GM23338 (cell line): Measurements from ENCODE around the gene GOSR1. TPM values are rescaled to one million over a fixed set of nuclear protein-coding genes. Genes with fewer than 3 reads are reported as not detected.

ENCODE experiments used
- ATAC-seq: fragments of 200-7000 bp; cut with Tn5 transposase; 3 replicates; pipeline ENCODE4 v1.9.1; 2020
- DNase-seq: peaks from one replicate; pipeline ENCODE4 v3.0.0-alpha.2; 2015; ENCODE audit warnings: low spot score
- H2AFZ ChIP-seq: fragments of 200-600 bp; sonication (generic); 2 replicates; pipeline ENCODE4 v1.8.0; 2016; ENCODE audit warnings: antibody characterized with exemption, mild to moderate bottlenecking, moderate library complexity
- H3F3A ChIP-seq: fragments of 200-600 bp; sonication (generic); replicated peaks from 2 replicates; pipeline ENCODE4 v1.8.0; 2017; ENCODE audit warnings: antibody characterized with exemption, mixed run types, low read depth
- H3K27ac ChIP-seq: fragments of 200-600 bp; sonication (generic); 2 replicates; pipeline ENCODE4 v1.6.1; 2016; ENCODE audit warnings: low read depth
- H3K27me3 ChIP-seq: fragments of 200-600 bp; sonication (generic); 2 replicates; pipeline ENCODE4 v1.8.0; 2016; ENCODE audit warnings: mild to moderate bottlenecking, mixed run types, moderate library complexity; ENCODE audit not compliant: insufficient read depth
- H3K36me3 ChIP-seq: fragments of 200-600 bp; sonication (generic); 2 replicates; pipeline ENCODE4 v1.8.0; 2016; ENCODE audit warnings: mild to moderate bottlenecking; ENCODE audit not compliant: insufficient read depth
- H3K4me1 ChIP-seq: fragments of 200-600 bp; sonication (generic); 2 replicates; pipeline ENCODE4 v1.8.0; 2016; ENCODE audit warnings: mild to moderate bottlenecking, moderate library complexity; ENCODE audit not compliant: insufficient read depth
- H3K4me2 ChIP-seq: fragments of 200-600 bp; sonication (generic); 2 replicates; pipeline ENCODE4 v1.7.1; 2017; ENCODE audit warnings: mixed run types
- H3K4me3 ChIP-seq: fragments of 200-600 bp; sonication (generic); 2 replicates; pipeline ENCODE4 v1.6.1; 2016; ENCODE audit warnings: mixed run types
- H3K79me2 ChIP-seq: fragments of 200-600 bp; sonication (generic); replicated peaks from 2 replicates; pipeline ENCODE4 v1.8.0; 2017; ENCODE audit warnings: mild to moderate bottlenecking; ENCODE audit not compliant: insufficient read depth
- H3K9me2 ChIP-seq: fragments of 200-600 bp; sonication (generic); 2 replicates; pipeline ENCODE4 v1.8.0; 2017; ENCODE audit not compliant: insufficient read depth
- H4K20me1 ChIP-seq: fragments of 200-600 bp; sonication (generic); replicated peaks from 2 replicates; pipeline ENCODE4 v1.8.0; 2017; ENCODE audit warnings: mild to moderate bottlenecking; ENCODE audit not compliant: insufficient read depth
- H3K27ac Mint-ChIP-seq: 2 replicates; pipeline ENCODE4 v1.8.0; 2020; ENCODE audit warnings: inconsistent platforms, mild to moderate bottlenecking, moderate library complexity, mixed read lengths
- H3K27me3 Mint-ChIP-seq: 3 replicates; pipeline ENCODE4 v1.8.0; 2022; ENCODE audit warnings: low read depth, mild to moderate bottlenecking, moderate library complexity, mixed read lengths, inconsistent platforms; ENCODE audit not compliant: insufficient read depth, poor library complexity
- H3K36me3 Mint-ChIP-seq: 3 replicates; pipeline ENCODE4 v1.8.0; 2021; ENCODE audit warnings: low read depth, mild to moderate bottlenecking, inconsistent platforms, moderate library complexity, mixed read lengths
- H3K4me1 Mint-ChIP-seq: 3 replicates; pipeline ENCODE4 v1.8.0; 2020; ENCODE audit warnings: mild to moderate bottlenecking, inconsistent platforms, mixed read lengths
- H3K4me3 Mint-ChIP-seq: 3 replicates; pipeline ENCODE4 v1.8.0; 2021; ENCODE audit warnings: moderate library complexity, mild to moderate bottlenecking, inconsistent platforms, mixed read lengths
- H3K9me3 Mint-ChIP-seq: 3 replicates; pipeline ENCODE4 v1.8.0; 2020; ENCODE audit warnings: moderate library complexity, mild to moderate bottlenecking, inconsistent platforms, mixed read lengths
- CREB1 ChIP-seq: fragments of 250-450 bp; sonication (Bioruptor Pico); IDR thresholded peaks from 2 replicates; pipeline ENCODE4 v1.5.0; 2020; ENCODE audit warnings: low read depth, mild to moderate bottlenecking, moderate library complexity
- CTCF ChIP-seq, 2 experiments: fragments of 200-600 bp in 1 of 2; sonication (generic) in 1 of 2; conservative IDR thresholded peaks; 2 replicates each; pipeline versions ENCODE4 v1.5.1 to v1.6.1; 2016 to 2017; ENCODE audit warnings: antibody characterized with exemption in 2 of 2, low read depth in 2 of 2, mild to moderate bottlenecking in 2 of 2, moderate library complexity in 1 of 2
- ETS1 ChIP-seq: IDR thresholded peaks from 2 replicates; pipeline ENCODE4 v1.6.1; 2016; ENCODE audit warnings: antibody characterized with exemption
- EZH2 ChIP-seq: fragments of 200-600 bp; sonication (generic); IDR thresholded peaks from one replicate; pipeline ENCODE4 v1.8.0; 2017; ENCODE audit warnings: antibody characterized with exemption, mild to moderate bottlenecking, low read depth; ENCODE audit not compliant: unreplicated experiment
- EZH2phosphoT487 ChIP-seq: fragments of 200-600 bp; sonication (generic); IDR thresholded peaks from one replicate; pipeline ENCODE4 v1.8.1; 2018; ENCODE audit warnings: antibody characterized with exemption; ENCODE audit not compliant: unreplicated experiment
- JUNB ChIP-seq: IDR thresholded peaks from one replicate; pipeline ENCODE4 v1.6.1; 2016; ENCODE audit warnings: antibody characterized with exemption; ENCODE audit not compliant: unreplicated experiment
- NANOG ChIP-seq: IDR thresholded peaks from 2 replicates; pipeline ENCODE4 v1.6.1; 2016; ENCODE audit warnings: antibody characterized with exemption, borderline replicate concordance
- POLR2AphosphoS5 ChIP-seq: IDR thresholded peaks from 2 replicates; pipeline ENCODE4 v1.6.1; 2016; ENCODE audit warnings: antibody characterized with exemption, low read depth
- STAT1 ChIP-seq: IDR thresholded peaks from one replicate; pipeline ENCODE4 v1.6.1; 2016; ENCODE audit warnings: antibody characterized with exemption; ENCODE audit not compliant: unreplicated experiment
- ZNF114 ChIP-seq: fragments of 250-450 bp; sonication (Bioruptor Pico); IDR thresholded peaks from 2 replicates; pipeline ENCODE4 v1.5.0; 2020; ENCODE audit warnings: mild to moderate bottlenecking, moderate library complexity
- ZNF331 ChIP-seq: fragments of 250-450 bp; sonication (Bioruptor Pico); IDR thresholded peaks from 2 replicates; pipeline ENCODE4 v1.5.0; 2020; ENCODE audit warnings: low read depth, mild to moderate bottlenecking, moderate library complexity
- ZNF462 ChIP-seq: fragments of 250-450 bp; sonication (Bioruptor Pico); IDR thresholded peaks from 2 replicates; pipeline ENCODE4 v1.5.0; 2020; ENCODE audit warnings: mild to moderate bottlenecking, moderate library complexity
- polyA plus RNA-seq: library from polyadenylated mRNA; unstranded; fragments of >200 nt; fragmentation: Nextera tagmentation; extraction: Ambion mirVana; gene quantifications from 2 replicates; pipeline ENCODE4 v1.2.1, GENCODE V29; 2016
- total RNA-seq: library from RNA; depleted of rRNA; stranded (reverse); fragments of >200 nt; shearing (Covaris generic); gene quantifications from 2 replicates; pipeline ENCODE4 v1.2.3, GENCODE V29; 2014
- TF ChIP-seq, protein P1 (sequence below): IDR thresholded peaks from one replicate; pipeline ENCODE4 v1.6.1; 2018; ENCODE audit warnings: antibody characterized with exemption; ENCODE audit not compliant: unreplicated experiment

The GOSR1 gene
- total and polyA plus RNA-seq, 2 experiments from 2014 or later = 33.4 to 74.1 TPM

GRCh38 chr17:30555942-30556341 lies 78.7 kb downstream of the GOSR1 start:
- Histone ChIP-seq H3K4me2 (no peak overlapping the region), H3K36me3 (no peaks in the 10 kb centered on the region), H4K20me1 (no peaks in the 10 kb centered on the region), H3K9me2 (no peaks in the 10 kb centered on the region), H2AFZ (no peak overlapping the region), H3K79me2 (no peaks in the 10 kb centered on the region), H3K4me3 (no peak overlapping the region), H3K27ac (no peak overlapping the region), H3F3A (no peaks in the 10 kb centered on the region), H3K4me1 (no peaks in the 10 kb centered on the region), H3K27me3 (no peaks in the 10 kb centered on the region)
- H3K27ac Mint-ChIP-seq = no peak overlapping the region
- TF ChIP-seq, protein P1, sequence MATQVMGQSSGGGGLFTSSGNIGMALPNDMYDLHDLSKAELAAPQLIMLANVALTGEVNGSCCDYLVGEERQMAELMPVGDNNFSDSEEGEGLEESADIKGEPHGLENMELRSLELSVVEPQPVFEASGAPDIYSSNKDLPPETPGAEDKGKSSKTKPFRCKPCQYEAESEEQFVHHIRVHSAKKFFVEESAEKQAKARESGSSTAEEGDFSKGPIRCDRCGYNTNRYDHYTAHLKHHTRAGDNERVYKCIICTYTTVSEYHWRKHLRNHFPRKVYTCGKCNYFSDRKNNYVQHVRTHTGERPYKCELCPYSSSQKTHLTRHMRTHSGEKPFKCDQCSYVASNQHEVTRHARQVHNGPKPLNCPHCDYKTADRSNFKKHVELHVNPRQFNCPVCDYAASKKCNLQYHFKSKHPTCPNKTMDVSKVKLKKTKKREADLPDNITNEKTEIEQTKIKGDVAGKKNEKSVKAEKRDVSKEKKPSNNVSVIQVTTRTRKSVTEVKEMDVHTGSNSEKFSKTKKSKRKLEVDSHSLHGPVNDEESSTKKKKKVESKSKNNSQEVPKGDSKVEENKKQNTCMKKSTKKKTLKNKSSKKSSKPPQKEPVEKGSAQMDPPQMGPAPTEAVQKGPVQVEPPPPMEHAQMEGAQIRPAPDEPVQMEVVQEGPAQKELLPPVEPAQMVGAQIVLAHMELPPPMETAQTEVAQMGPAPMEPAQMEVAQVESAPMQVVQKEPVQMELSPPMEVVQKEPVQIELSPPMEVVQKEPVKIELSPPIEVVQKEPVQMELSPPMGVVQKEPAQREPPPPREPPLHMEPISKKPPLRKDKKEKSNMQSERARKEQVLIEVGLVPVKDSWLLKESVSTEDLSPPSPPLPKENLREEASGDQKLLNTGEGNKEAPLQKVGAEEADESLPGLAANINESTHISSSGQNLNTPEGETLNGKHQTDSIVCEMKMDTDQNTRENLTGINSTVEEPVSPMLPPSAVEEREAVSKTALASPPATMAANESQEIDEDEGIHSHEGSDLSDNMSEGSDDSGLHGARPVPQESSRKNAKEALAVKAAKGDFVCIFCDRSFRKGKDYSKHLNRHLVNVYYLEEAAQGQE = no peak
- no peak for TF ChIP-seq EZH2phosphoT487
- no peak for TF ChIP-seq STAT1
- no peak for TF ChIP-seq ZNF114 (CRISPR knock-in tag)
- no peak for TF ChIP-seq POLR2AphosphoS5
- no peak for TF ChIP-seq EZH2
- TF ChIP-seq ZNF462 = no peak
- no peak for TF ChIP-seq ZNF331 (CRISPR knock-in tag)
- no peak for TF ChIP-seq CTCF (conservative IDR thresholded peaks at IDR 0.05; ENCODE audit: low read depth in 2 of 2)
- TF ChIP-seq JUNB = no peak
- no peak for TF ChIP-seq ETS1
- TF ChIP-seq NANOG = no peak
- TF ChIP-seq CREB1 (CRISPR knock-in tag) = no peak
- H3K27me3 Mint-ChIP-seq = peaks cover 15% of the 10 kb centered on the region
- no peak for DNase-seq
- no peak for ATAC-seq
- H3K4me1 Mint-ChIP-seq = peaks cover 10% of the 10 kb centered on the region
- no peak overlapping the region; the same call in 2 of the 3 replicates for H3K4me3 Mint-ChIP-seq
- no peaks in the 10 kb centered on the region for H3K36me3 Mint-ChIP-seq
- H3K9me3 Mint-ChIP-seq = no peaks in the 10 kb centered on the region
